ENCODE results near the gene GPATCH1.
A peak's percentile ranks its signal among the peaks of the same experiment; 100 is the strongest.

GPATCH1 gene

DNA sequence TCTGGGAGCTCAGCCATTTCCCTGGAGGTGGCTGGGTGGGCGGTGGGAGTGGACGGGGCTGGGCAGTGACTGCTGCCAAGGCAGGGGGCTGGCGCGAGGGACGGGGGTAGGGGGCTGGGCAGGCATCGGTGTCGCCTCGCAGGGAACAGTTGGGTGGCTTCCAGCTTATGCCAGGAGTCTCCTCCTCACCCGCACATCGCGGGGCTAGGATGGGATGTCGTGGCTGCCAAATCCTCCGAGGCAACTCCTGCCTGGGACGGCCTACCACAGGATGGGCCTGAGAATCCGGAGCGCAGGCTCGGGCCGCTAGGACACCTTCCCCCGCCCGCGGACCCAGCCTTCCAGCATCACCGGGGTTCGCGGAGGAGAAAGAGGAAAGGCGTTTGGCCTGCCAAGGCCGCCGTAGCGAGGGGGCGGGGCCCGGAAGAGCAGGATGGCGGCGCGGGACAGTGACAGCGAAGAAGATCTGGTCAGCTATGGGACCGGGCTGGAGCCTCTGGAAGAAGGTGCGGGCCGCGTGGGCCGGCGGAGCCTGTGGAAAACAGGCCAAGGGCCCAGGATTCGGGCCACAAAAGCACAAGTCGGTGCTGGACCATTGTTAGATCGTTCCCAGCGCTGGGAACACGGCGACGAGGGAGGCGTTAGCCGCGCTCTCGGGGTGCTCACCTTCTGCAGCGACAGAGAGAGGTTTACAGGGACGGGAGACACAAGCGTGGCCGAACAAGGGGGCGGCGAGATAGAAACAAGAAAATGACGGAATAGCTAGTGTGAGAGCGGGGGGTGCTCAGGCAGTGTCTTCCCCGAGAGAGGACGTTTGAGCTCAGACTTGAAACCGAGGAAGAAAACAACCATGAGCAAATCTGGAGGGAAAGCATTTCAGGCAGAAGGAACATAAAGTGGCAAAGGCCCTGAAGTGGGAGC lies at the start of gene GPATCH1 (continued):
- TF ChIP-seq, protein P1, sequence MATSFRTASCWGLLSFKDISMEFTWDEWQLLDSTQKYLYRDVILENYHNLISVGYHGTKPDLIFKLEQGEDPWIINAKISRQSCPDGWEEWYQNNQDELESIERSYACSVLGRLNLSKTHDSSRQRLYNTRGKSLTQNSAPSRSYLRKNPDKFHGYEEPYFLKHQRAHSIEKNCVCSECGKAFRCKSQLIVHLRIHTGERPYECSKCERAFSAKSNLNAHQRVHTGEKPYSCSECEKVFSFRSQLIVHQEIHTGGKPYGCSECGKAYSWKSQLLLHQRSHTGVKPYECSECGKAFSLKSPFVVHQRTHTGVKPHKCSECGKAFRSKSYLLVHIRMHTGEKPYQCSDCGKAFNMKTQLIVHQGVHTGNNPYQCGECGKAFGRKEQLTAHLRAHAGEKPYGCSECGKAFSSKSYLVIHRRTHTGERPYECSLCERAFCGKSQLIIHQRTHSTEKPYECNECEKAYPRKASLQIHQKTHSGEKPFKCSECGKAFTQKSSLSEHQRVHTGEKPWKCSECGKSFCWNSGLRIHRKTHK (tag by site-specific recombination; IDR thresholded peaks at IDR 0.05) = no peak
- TF ChIP-seq, protein P2, sequence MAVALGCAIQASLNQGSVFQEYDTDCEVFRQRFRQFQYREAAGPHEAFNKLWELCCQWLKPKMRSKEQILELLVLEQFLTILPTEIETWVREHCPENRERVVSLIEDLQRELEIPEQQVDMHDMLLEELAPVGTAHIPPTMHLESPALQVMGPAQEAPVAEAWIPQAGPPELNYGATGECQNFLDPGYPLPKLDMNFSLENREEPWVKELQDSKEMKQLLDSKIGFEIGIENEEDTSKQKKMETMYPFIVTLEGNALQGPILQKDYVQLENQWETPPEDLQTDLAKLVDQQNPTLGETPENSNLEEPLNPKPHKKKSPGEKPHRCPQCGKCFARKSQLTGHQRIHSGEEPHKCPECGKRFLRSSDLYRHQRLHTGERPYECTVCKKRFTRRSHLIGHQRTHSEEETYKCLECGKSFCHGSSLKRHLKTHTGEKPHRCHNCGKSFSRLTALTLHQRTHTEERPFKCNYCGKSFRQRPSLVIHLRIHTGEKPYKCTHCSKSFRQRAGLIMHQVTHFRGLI (tag by site-specific recombination; IDR thresholded peaks at IDR 0.05) = peak; percentile 66
- TF ChIP-seq ZFHX2 (tag by site-specific recombination; conservative IDR thresholded peaks at IDR 0.05) = peak; percentile 89
- peak; percentile 100 for TF ChIP-seq ZBTB17 (tag by site-specific recombination; IDR thresholded peaks at IDR 0.05)
- TF ChIP-seq ZNF133 (tag by site-specific recombination; IDR thresholded peaks at IDR 0.05) = peak; percentile 7; the same call in 1 of the 2 replicates
- TF ChIP-seq ZBTB20 (tag by site-specific recombination; IDR thresholded peaks at IDR 0.05) = peak; percentile 92
- peak; percentile 99 for TF ChIP-seq SP3 (tag by site-specific recombination; IDR thresholded peaks at IDR 0.05)
- peak; percentile 90 for TF ChIP-seq ZNF629 (tag by site-specific recombination; IDR thresholded peaks at IDR 0.05)
- TF ChIP-seq, protein P3, sequence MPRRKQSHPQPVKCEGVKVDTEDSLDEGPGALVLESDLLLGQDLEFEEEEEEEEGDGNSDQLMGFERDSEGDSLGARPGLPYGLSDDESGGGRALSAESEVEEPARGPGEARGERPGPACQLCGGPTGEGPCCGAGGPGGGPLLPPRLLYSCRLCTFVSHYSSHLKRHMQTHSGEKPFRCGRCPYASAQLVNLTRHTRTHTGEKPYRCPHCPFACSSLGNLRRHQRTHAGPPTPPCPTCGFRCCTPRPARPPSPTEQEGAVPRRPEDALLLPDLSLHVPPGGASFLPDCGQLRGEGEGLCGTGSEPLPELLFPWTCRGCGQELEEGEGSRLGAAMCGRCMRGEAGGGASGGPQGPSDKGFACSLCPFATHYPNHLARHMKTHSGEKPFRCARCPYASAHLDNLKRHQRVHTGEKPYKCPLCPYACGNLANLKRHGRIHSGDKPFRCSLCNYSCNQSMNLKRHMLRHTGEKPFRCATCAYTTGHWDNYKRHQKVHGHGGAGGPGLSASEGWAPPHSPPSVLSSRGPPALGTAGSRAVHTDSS (tag by site-specific recombination; IDR thresholded peaks at IDR 0.05) = no peak
- TF ChIP-seq ZNF335 (tag by site-specific recombination; conservative IDR thresholded peaks at IDR 0.05) = peak; percentile 94
- TF ChIP-seq, protein P4, sequence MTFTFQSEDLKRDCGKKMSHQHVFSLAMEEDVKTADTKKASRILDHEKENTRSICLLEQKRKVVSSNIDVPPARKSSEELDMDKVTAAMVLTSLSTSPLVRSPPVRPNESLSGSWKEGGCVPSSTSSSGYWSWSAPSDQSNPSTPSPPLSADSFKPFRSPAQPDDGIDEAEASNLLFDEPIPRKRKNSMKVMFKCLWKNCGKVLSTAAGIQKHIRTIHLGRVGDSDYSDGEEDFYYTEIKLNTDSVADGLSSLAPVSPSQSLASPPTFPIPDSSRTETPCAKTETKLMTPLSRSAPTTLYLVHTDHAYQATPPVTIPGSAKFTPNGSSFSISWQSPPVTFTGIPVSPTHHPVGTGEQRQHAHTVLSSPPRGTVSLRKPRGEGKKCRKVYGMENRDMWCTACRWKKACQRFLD (tag by site-specific recombination; IDR thresholded peaks at IDR 0.05) = no peak
- TF ChIP-seq, protein P5, sequence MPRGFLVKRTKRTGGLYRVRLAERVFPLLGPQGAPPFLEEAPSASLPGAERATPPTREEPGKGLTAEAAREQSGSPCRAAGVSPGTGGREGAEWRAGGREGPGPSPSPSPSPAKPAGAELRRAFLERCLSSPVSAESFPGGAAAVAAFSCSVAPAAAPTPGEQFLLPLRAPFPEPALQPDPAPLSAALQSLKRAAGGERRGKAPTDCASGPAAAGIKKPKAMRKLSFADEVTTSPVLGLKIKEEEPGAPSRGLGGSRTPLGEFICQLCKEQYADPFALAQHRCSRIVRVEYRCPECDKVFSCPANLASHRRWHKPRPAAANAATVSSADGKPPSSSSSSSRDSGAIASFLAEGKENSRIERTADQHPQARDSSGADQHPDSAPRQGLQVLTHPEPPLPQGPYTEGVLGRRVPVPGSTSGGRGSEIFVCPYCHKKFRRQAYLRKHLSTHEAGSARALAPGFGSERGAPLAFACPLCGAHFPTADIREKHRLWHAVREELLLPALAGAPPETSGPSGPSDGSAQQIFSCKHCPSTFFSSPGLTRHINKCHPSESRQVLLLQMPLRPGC (tag by site-specific recombination; IDR thresholded peaks at IDR 0.05) = peak; percentile 76
- peak; percentile 82 for TF ChIP-seq ZNF843 (tag by site-specific recombination; IDR thresholded peaks at IDR 0.05)
- no peak for TF ChIP-seq ZNF530 (tag by site-specific recombination; IDR thresholded peaks at IDR 0.05; ENCODE audit: low read depth)
- TF ChIP-seq ZNF341 (tag by site-specific recombination; IDR thresholded peaks at IDR 0.05; ENCODE audit: low read depth) = peak; percentile 94
- TF ChIP-seq, protein P6, sequence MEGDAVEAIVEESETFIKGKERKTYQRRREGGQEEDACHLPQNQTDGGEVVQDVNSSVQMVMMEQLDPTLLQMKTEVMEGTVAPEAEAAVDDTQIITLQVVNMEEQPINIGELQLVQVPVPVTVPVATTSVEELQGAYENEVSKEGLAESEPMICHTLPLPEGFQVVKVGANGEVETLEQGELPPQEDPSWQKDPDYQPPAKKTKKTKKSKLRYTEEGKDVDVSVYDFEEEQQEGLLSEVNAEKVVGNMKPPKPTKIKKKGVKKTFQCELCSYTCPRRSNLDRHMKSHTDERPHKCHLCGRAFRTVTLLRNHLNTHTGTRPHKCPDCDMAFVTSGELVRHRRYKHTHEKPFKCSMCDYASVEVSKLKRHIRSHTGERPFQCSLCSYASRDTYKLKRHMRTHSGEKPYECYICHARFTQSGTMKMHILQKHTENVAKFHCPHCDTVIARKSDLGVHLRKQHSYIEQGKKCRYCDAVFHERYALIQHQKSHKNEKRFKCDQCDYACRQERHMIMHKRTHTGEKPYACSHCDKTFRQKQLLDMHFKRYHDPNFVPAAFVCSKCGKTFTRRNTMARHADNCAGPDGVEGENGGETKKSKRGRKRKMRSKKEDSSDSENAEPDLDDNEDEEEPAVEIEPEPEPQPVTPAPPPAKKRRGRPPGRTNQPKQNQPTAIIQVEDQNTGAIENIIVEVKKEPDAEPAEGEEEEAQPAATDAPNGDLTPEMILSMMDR (tag by site-specific recombination; IDR thresholded peaks at IDR 0.05) = peak; percentile 82
- TF ChIP-seq, protein P7, sequence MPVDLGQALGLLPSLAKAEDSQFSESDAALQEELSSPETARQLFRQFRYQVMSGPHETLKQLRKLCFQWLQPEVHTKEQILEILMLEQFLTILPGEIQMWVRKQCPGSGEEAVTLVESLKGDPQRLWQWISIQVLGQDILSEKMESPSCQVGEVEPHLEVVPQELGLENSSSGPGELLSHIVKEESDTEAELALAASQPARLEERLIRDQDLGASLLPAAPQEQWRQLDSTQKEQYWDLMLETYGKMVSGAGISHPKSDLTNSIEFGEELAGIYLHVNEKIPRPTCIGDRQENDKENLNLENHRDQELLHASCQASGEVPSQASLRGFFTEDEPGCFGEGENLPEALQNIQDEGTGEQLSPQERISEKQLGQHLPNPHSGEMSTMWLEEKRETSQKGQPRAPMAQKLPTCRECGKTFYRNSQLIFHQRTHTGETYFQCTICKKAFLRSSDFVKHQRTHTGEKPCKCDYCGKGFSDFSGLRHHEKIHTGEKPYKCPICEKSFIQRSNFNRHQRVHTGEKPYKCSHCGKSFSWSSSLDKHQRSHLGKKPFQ (tag by site-specific recombination; IDR thresholded peaks at IDR 0.05) = peak; percentile 55
- TF ChIP-seq ZNF747 (tag by site-specific recombination; IDR thresholded peaks at IDR 0.05) = no peak
- 0 out of 2 replicates have a peak, but pooled peaks have one; percentile 32 for TF ChIP-seq HOXD13 (CRISPR knock-in tag; IDR thresholded peaks at IDR 0.05; ENCODE audit: borderline replicate concordance)
- peak; percentile 95 for TF ChIP-seq ZNF561 (tag by site-specific recombination; IDR thresholded peaks at IDR 0.05; ENCODE audit: borderline replicate concordance)
- peak; percentile 99 for TF ChIP-seq YY2 (tag by site-specific recombination; IDR thresholded peaks at IDR 0.05)
- peak; percentile 92 for TF ChIP-seq KLF10 (tag by site-specific recombination; IDR thresholded peaks at IDR 0.05)
- TF ChIP-seq WT1 (tag by site-specific recombination; IDR thresholded peaks at IDR 0.05) = peak; percentile 49
- peak; percentile 97 for TF ChIP-seq YY1 (tag by site-specific recombination; IDR thresholded peaks at IDR 0.05)
- 0 out of 2 replicates have a peak, but pooled peaks have one; percentile 3 for TF ChIP-seq ZNF548 (tag by site-specific recombination; IDR thresholded peaks at IDR 0.05)
- TF ChIP-seq KLF9 (tag by site-specific recombination; IDR thresholded peaks at IDR 0.05; ENCODE audit: low read depth) = peak; percentile 99
- TF ChIP-seq, protein P8, sequence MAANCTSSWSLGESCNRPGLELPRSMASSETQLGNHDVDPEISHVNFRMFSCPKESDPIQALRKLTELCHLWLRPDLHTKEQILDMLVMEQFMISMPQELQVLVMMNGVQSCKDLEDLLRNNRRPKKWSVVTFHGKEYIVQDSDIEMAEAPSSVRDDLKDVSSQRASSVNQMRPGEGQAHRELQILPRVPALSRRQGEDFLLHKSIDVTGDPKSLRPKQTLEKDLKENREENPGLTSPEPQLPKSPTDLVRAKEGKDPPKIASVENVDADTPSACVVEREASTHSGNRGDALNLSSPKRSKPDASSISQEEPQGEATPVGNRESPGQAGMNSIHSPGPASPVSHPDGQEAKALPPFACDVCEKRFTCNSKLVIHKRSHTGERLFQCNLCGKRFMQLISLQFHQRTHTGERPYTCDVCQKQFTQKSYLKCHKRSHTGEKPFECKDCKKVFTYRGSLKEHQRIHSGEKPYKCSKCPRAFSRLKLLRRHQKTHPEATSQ (tag by site-specific recombination; IDR thresholded peaks at IDR 0.05) = peak; percentile 69; the same call in 1 of the 2 replicates
